ENCODE data around the gene ARHGAP22.

The ARHGAP22 gene

GRCh38 chr10:48604039-48604990, 558 bp downstream of the ARHGAP22 start:
- TF ChIP-seq TAF1 (IDR thresholded peaks at IDR 0.05; ENCODE audit: borderline replicate concordance, insufficient read depth, low read length) = no peak
- no peak for TF ChIP-seq FOXP2 (optimal IDR thresholded peaks at IDR 0.05; ENCODE audit: borderline replicate concordance, extremely low read depth, extremely low read length, insufficient read depth)
- no peak for TF ChIP-seq REST (IDR thresholded peaks at IDR 0.05; ENCODE audit: insufficient read depth in 1 of 2, low read depth in 2 of 2, low read length in 2 of 2)
- no peak for TF ChIP-seq POLR2AphosphoS5 (IDR thresholded peaks at IDR 0.05; ENCODE audit: low read depth, low read length)
- TF ChIP-seq SIN3A (IDR thresholded peaks at IDR 0.05; ENCODE audit: borderline replicate concordance, insufficient read depth, low read length) = no peak

DNA sequence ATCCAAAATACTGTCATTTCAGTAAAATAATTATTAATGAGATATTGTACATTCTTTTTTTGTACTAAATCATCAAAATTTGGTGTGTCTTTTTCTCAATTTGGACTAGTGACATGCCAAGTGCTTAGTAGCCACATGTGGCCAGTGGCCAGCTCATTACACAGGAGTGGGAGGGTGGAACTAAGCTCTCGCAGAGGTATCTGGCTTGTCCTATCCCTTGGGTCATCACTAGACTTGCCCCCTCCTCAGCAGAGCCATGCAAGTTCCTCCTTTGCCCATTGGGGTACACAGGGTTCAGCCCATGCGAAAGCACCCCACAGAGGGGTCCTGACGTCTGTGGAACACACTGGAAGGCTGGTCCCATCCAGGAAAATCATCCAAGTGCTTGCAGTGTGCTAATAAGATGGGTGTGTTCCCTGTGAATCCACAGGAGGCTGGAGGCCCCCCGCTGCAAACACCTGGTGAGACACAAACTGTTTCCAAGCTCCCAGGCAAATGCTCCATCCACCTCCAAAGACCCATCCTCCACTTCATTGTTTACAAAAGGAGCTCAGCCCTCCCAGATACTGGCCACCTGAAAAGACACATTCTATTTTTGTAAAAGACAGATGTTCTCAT, 1.3 kb downstream of the ARHGAP22 start:
- TF ChIP-seq POLR2AphosphoS5 (IDR thresholded peaks at IDR 0.05; ENCODE audit: low read depth, low read length) (no peak), REST (IDR thresholded peaks at IDR 0.05; ENCODE audit: insufficient read depth in 1 of 2, low read depth in 2 of 2, low read length in 2 of 2) (no peak), TAF1 (IDR thresholded peaks at IDR 0.05; ENCODE audit: borderline replicate concordance, insufficient read depth, low read length) (no peak), FOXP2 (optimal IDR thresholded peaks at IDR 0.05; ENCODE audit: borderline replicate concordance, extremely low read depth, extremely low read length, insufficient read depth) (no peak), SIN3A (IDR thresholded peaks at IDR 0.05; ENCODE audit: borderline replicate concordance, insufficient read depth, low read length) (no peak)

GRCh38 chr10:48602401-48603135, 2.3 kb downstream of the ARHGAP22 start:
- no peak for TF ChIP-seq TAF1 (IDR thresholded peaks at IDR 0.05; ENCODE audit: borderline replicate concordance, insufficient read depth, low read length)
- no peak for TF ChIP-seq POLR2AphosphoS5 (IDR thresholded peaks at IDR 0.05; ENCODE audit: low read depth, low read length)
- TF ChIP-seq REST (IDR thresholded peaks at IDR 0.05; ENCODE audit: insufficient read depth in 1 of 2, low read depth in 2 of 2, low read length in 2 of 2) = no peak
- no peak for TF ChIP-seq SIN3A (IDR thresholded peaks at IDR 0.05; ENCODE audit: borderline replicate concordance, insufficient read depth, low read length)
- no peak for TF ChIP-seq FOXP2 (optimal IDR thresholded peaks at IDR 0.05; ENCODE audit: borderline replicate concordance, extremely low read depth, extremely low read length, insufficient read depth)

- TF ChIP-seq REST (IDR thresholded peaks at IDR 0.05; ENCODE audit: insufficient read depth in 1 of 2, low read depth in 2 of 2, low read length in 2 of 2) (no peak), SIN3A (IDR thresholded peaks at IDR 0.05; ENCODE audit: borderline replicate concordance, insufficient read depth, low read length) (no peak), FOXP2 (optimal IDR thresholded peaks at IDR 0.05; ENCODE audit: borderline replicate concordance, extremely low read depth, extremely low read length, insufficient read depth) (no peak), TAF1 (IDR thresholded peaks at IDR 0.05; ENCODE audit: borderline replicate concordance, insufficient read depth, low read length) (no peak), POLR2AphosphoS5 (IDR thresholded peaks at IDR 0.05; ENCODE audit: low read depth, low read length) (no peak)
Measured at GRCh38 chr10:48601789-48602188, 3.1 kb downstream of the ARHGAP22 start.

Data from PFSK-1 (cell line).